ENCODE data around the gene GCDH.

Gene GCDH

GRCh38 chr19:12946092-12946721 is 55.2 kb downstream of the GCDH start:
- CTCF ChIA-PET: interaction anchor here (1.3 kb wide), 1 partner anchor 19 kb away, joined by 8 read pairs; no protein-coding TSS in a partner anchor
- H3K27me3 Mint-ChIP-seq: peaks cover 5% of the 10 kb centered on the region
- peaks cover 77% of the 10 kb centered on the region for H3K36me3 Mint-ChIP-seq
- DNase-seq: peak; percentile 69
- peak overlapping the region; percentile 91 for H3K4me3 Mint-ChIP-seq
- peak overlapping the region; percentile 95 for H3K27ac Mint-ChIP-seq
- no peaks in the 10 kb centered on the region for H3K9me3 Mint-ChIP-seq
- peaks cover 65% of the 10 kb centered on the region for H3K4me1 Mint-ChIP-seq

GRCh38 chr19:12946731-12947496 is 56.0 kb downstream of the GCDH start:
- CTCF ChIA-PET: interaction anchor here (0.5 to 1.3 kb wide), 3 partner anchors 18 to 21 kb away, joined by 4 to 8 read pairs (median 7); no protein-coding TSS in a partner anchor
- Mint-ChIP-seq H3K9me3 (no peaks in the 10 kb centered on the region), H3K4me3 (peak overlapping the region; percentile 91), H3K4me1 (peaks cover 59% of the 10 kb centered on the region), H3K27ac (peak overlapping the region; percentile 95), H3K36me3 (peaks cover 79% of the 10 kb centered on the region), H3K27me3 (peaks cover 5% of the 10 kb centered on the region)
- DNase-seq: no peak

GRCh38 chr19:12947702-12948611 is 57.0 kb downstream of the GCDH start:
- H3K27ac Mint-ChIP-seq: no peak overlapping the region
- H3K36me3 Mint-ChIP-seq: peaks cover 77% of the 10 kb centered on the region
- DNase-seq: no peak
- H3K4me1 Mint-ChIP-seq: peaks cover 53% of the 10 kb centered on the region
- peak overlapping the region; percentile 45 for H3K4me3 Mint-ChIP-seq
- CTCF ChIA-PET: interaction anchor here (1.2 to 1.3 kb wide), 2 partner anchors 17 to 63 kb away, joined by 3 to 7 read pairs; no protein-coding TSS in a partner anchor
- no peaks in the 10 kb centered on the region for H3K9me3 Mint-ChIP-seq
- H3K27me3 Mint-ChIP-seq: peaks cover 5% of the 10 kb centered on the region

- H3K9me3 Mint-ChIP-seq: no peaks in the 10 kb centered on the region
- DNase-seq: no peak
- peaks cover 74% of the 10 kb centered on the region for H3K36me3 Mint-ChIP-seq
- no peak overlapping the region for H3K4me3 Mint-ChIP-seq
- H3K27me3 Mint-ChIP-seq: peaks cover 5% of the 10 kb centered on the region
- peaks cover 47% of the 10 kb centered on the region for H3K4me1 Mint-ChIP-seq
- CTCF ChIA-PET: interaction anchor here (1.2 to 1.3 kb wide), 2 partner anchors 16 to 64 kb away, joined by 3 to 7 read pairs; no protein-coding TSS in a partner anchor
- H3K27ac Mint-ChIP-seq: no peak overlapping the region
Measured at GRCh38 chr19:12948612-12949362, 57.8 kb downstream of the GCDH start.
